ENCODE data around the gene DENND2C.

Gene DENND2C

GRCh38 chr1:114540272-114540671, 129.6 kb downstream of the DENND2C start:
- no peak for DNase-seq

- no peak for DNase-seq
These were observed 133.8 kb downstream of the DENND2C start for GRCh38 chr1:114536043-114536442.

- no peak for DNase-seq
These were observed 134.4 kb downstream of the DENND2C start for GRCh38 chr1:114535401-114535800.

Data from NCI-H69 (cell line).